Neuronal stem cell (in vitro differentiated cells): ENCODE data around the gene RNF157.

Experiments
- DNase-seq: peaks from one replicate; pipeline ENCODE4 v3.0.0-alpha.2; 2013; ENCODE audit warnings: low spot score
- H2AFZ ChIP-seq: one replicate; pipeline ENCODE4 v1.6.1; 2013; ENCODE audit warnings: mild to moderate bottlenecking, low read length, inconsistent platforms
- H2AK5ac ChIP-seq: 2 replicates; pipeline ENCODE4 v1.6.1; 2013; ENCODE audit warnings: low read depth, mild to moderate bottlenecking, inconsistent platforms, low read length, moderate library complexity, mixed read lengths
- H2BK120ac ChIP-seq: 2 replicates; pipeline ENCODE4 v1.6.1; 2013; ENCODE audit warnings: low read depth, mild to moderate bottlenecking, inconsistent platforms, low read length, moderate library complexity, mixed read lengths
- H2BK12ac ChIP-seq: one replicate; pipeline ENCODE4 v1.6.1; 2013; ENCODE audit warnings: low read length, inconsistent platforms
- H2BK15ac ChIP-seq: 2 replicates; pipeline ENCODE4 v1.6.1; 2013; ENCODE audit warnings: mild to moderate bottlenecking, low read length, inconsistent platforms, mixed read lengths
- H2BK5ac ChIP-seq: one replicate; pipeline ENCODE4 v1.6.1; 2013; ENCODE audit warnings: inconsistent platforms, mild to moderate bottlenecking, low read length, moderate library complexity
- H3K14ac ChIP-seq: one replicate; pipeline ENCODE4 v1.6.1; 2013; ENCODE audit warnings: low read length, inconsistent platforms
- H3K18ac ChIP-seq: 2 replicates; pipeline ENCODE4 v1.6.1; 2013; ENCODE audit warnings: low read length, inconsistent platforms
- H3K23ac ChIP-seq: 2 replicates; pipeline ENCODE4 v1.6.1; 2013; ENCODE audit warnings: low read depth, mild to moderate bottlenecking, mixed read lengths, low read length, inconsistent platforms; ENCODE audit not compliant: poor library complexity
- H3K27ac ChIP-seq: replicated peaks from 3 replicates; pipeline ENCODE4 v1.5.1; 2013; ENCODE audit warnings: low read length, inconsistent platforms
- H3K27me3 ChIP-seq, 3 experiments: 2 replicates each; pipeline ENCODE4 v1.6.1; 2013; ENCODE audit warnings: low read length in 3 of 3, mild to moderate bottlenecking in 2 of 3, inconsistent platforms in 1 of 3, low read depth in 1 of 3, mixed read lengths in 1 of 3, moderate library complexity in 1 of 3; ENCODE audit not compliant: control insufficient read depth in 3 of 3, insufficient read depth in 3 of 3
- H3K36me3 ChIP-seq, 2 donors: replicated peaks in 1 of 2; 2 replicates each; pipeline ENCODE4 v1.6.1; 2013; ENCODE audit warnings: low read length in 2 of 2; ENCODE audit not compliant: control insufficient read depth in 2 of 2, insufficient read depth in 2 of 2
- H3K4ac ChIP-seq: 2 replicates; pipeline ENCODE4 v1.6.1; 2013; ENCODE audit warnings: inconsistent platforms, mild to moderate bottlenecking, low read length, moderate library complexity
- H3K4me1 ChIP-seq, 2 donors: 1 replicate in 1 of 2; 2 replicates in 1 of 2; pipeline ENCODE4 v1.6.1; 2013; ENCODE audit warnings: low read length in 2 of 2, low read depth in 1 of 2; ENCODE audit not compliant: control insufficient read depth in 2 of 2, insufficient read depth in 1 of 2
- H3K4me2 ChIP-seq: one replicate; pipeline ENCODE4 v1.6.1; 2013; ENCODE audit warnings: mild to moderate bottlenecking, low read length, inconsistent platforms; ENCODE audit not compliant: insufficient read depth, poor library complexity, severe bottlenecking
- H3K4me3 ChIP-seq, 2 donors: 2 replicates each; pipeline ENCODE4 v1.5.1; 2013; ENCODE audit warnings: low read length in 2 of 2, mild to moderate bottlenecking in 2 of 2, inconsistent platforms in 1 of 2, moderate library complexity in 1 of 2
- H3K79me1 ChIP-seq: one replicate; pipeline ENCODE4 v1.6.1; 2013; ENCODE audit warnings: low read depth, mild to moderate bottlenecking, inconsistent platforms, low read length, moderate library complexity
- H3K9ac ChIP-seq: one replicate; pipeline ENCODE4 v1.6.1; 2013; ENCODE audit warnings: mild to moderate bottlenecking, low read depth, low read length, inconsistent platforms; ENCODE audit not compliant: poor library complexity
- H3K9me3 ChIP-seq, 2 donors: replicated peaks in 1 of 2; 2 replicates each; pipeline versions ENCODE3 to v1.6.1; 2013; ENCODE audit warnings: low read length in 2 of 2, mild to moderate bottlenecking in 2 of 2, inconsistent platforms in 1 of 2, low read depth in 1 of 2, mixed read lengths in 1 of 2, moderate library complexity in 1 of 2; ENCODE audit not compliant: control insufficient read depth in 2 of 2, insufficient read depth in 1 of 2
- H4K8ac ChIP-seq: one replicate; pipeline ENCODE4 v1.6.1; 2013; ENCODE audit warnings: low read depth, mild to moderate bottlenecking, inconsistent platforms, low read length, moderate library complexity
- H4K91ac ChIP-seq: one replicate; pipeline ENCODE4 v1.6.1; 2013; ENCODE audit warnings: low read length, low read depth, mild to moderate bottlenecking, inconsistent platforms; ENCODE audit not compliant: poor library complexity
- WGBS, 2 donors: extraction: QIAGEN DNeasy Blood & Tissue Kit; methylation state at CpG; one replicate each; pipeline ENCODE4 v1.1.7; 2013; ENCODE audit warnings: missing lambda C conversion rate in 2 of 2, mixed read lengths in 1 of 2; ENCODE audit not compliant: insufficient read length in 2 of 2, insufficient replicate concordance in 1 of 2; ENCODE audit errors: extremely low coverage in 2 of 2; 5-methylcytosine and 5-hydroxymethylcytosine counted together

The RNF157 gene

GRCh38 chr17:76123749-76124581, 116.3 kb downstream of the RNF157 start:
- no peaks in the 10 kb centered on the region for H3K36me3 ChIP-seq
- peaks cover 5 to 13% of the 10 kb centered on the region in 2 donors for H3K4me1 ChIP-seq
- no peaks in the 10 kb centered on the region for H3K27me3 ChIP-seq
- H2AFZ ChIP-seq: no peak overlapping the region
- no peak for DNase-seq
- H3K14ac ChIP-seq: peak overlapping the region; percentile 31
- H3K4ac ChIP-seq: no peak overlapping the region
- no peak overlapping the region for H4K91ac ChIP-seq
- H2BK15ac ChIP-seq: peak overlapping the region; percentile 85
- H2BK120ac ChIP-seq: no peak overlapping the region
- peak overlapping the region; percentile 71 for H3K18ac ChIP-seq
- H3K27ac ChIP-seq: no peak overlapping the region
- H3K4me2 ChIP-seq: no peak overlapping the region
- H3K9ac ChIP-seq: peak overlapping the region; percentile 21
- H4K8ac ChIP-seq: no peak overlapping the region
- H3K23ac ChIP-seq: peak overlapping the region; percentile 65
- H2BK5ac ChIP-seq: peak overlapping the region; percentile 48
- H3K9me3 ChIP-seq: no peaks in the 10 kb centered on the region
- H2AK5ac ChIP-seq: peak overlapping the region; percentile 88
- no peak overlapping the region for H2BK12ac ChIP-seq
- peaks cover 3% of the 10 kb centered on the region for H3K79me1 ChIP-seq
- WGBS, 2 donors: no CpG with 5 or more reads among the region's 9 CpGs
- H3K4me3 ChIP-seq: no peak overlapping the region

- Histone ChIP-seq H2BK5ac (no peak overlapping the region), H3K4me1 (peaks cover 5 to 13% of the 10 kb centered on the region in 2 donors), H2AK5ac (no peak overlapping the region), H3K4me3 (no peak overlapping the region), H4K8ac (no peak overlapping the region), H3K23ac (no peak overlapping the region), H3K36me3 (no peaks in the 10 kb centered on the region), H4K91ac (no peak overlapping the region), H3K14ac (no peak overlapping the region), H2BK15ac (no peak overlapping the region), H3K9me3 (no peaks in the 10 kb centered on the region), H3K9ac (no peak overlapping the region), H3K79me1 (peaks cover 3% of the 10 kb centered on the region), H3K27me3 (no peaks in the 10 kb centered on the region), H3K27ac (no peak overlapping the region), H3K4ac (no peak overlapping the region), H2BK120ac (no peak overlapping the region), H3K4me2 (no peak overlapping the region), H3K18ac (no peak overlapping the region), H2AFZ (peak overlapping the region; percentile 84), H2BK12ac (no peak overlapping the region)
- DNase-seq: no peak
- no CpG with 5 or more reads among the region's 5 CpGs for WGBS, 2 donors
These were observed 117.1 kb downstream of the RNF157 start for GRCh38 chr17:76123191-76123499.

GRCh38 chr17:76122431-76123190, 117.7 kb downstream of the RNF157 start:
- Histone ChIP-seq H3K79me1 (peaks cover 3% of the 10 kb centered on the region), H2AFZ (peak overlapping the region; percentile 84), H3K27me3 (no peaks in the 10 kb centered on the region), H3K23ac (peak overlapping the region; percentile 22), H3K4me3 (no peak overlapping the region), H3K36me3 (no peaks in the 10 kb centered on the region), H3K4me2 (no peak overlapping the region), H3K18ac (peak overlapping the region; percentile 94), H3K4me1 (peaks cover 5 to 13% of the 10 kb centered on the region in 2 donors), H4K8ac (no peak overlapping the region), H4K91ac (no peak overlapping the region), H2AK5ac (peak overlapping the region; percentile 96), H2BK5ac (no peak overlapping the region), H2BK15ac (peak overlapping the region; percentile 98), H2BK120ac (peak overlapping the region; percentile 98), H3K14ac (peak overlapping the region; percentile 47), H2BK12ac (no peak overlapping the region), H3K27ac (no peak overlapping the region), H3K9ac (no peak overlapping the region), H3K9me3 (no peaks in the 10 kb centered on the region), H3K4ac (no peak overlapping the region)
- no CpG with 5 or more reads among the region's 24 CpGs for WGBS, 2 donors
- no peak for DNase-seq

- Histone ChIP-seq H2AFZ (peak overlapping the region; percentile 84), H3K27me3 (no peaks in the 10 kb centered on the region), H3K4me2 (no peak overlapping the region), H2BK12ac (peak overlapping the region; percentile 58), H3K79me1 (peaks cover 3% of the 10 kb centered on the region), H3K9me3 (no peaks in the 10 kb centered on the region), H3K27ac (no peak overlapping the region), H3K14ac (peak overlapping the region; percentile 17), H3K4ac (peak overlapping the region; percentile 53), H2AK5ac (peak overlapping the region; percentile 96), H2BK15ac (peak overlapping the region; percentile 98), H3K18ac (peak overlapping the region; percentile 94), H3K4me1 (peaks cover 5 to 13% of the 10 kb centered on the region in 2 donors), H3K36me3 (no peaks in the 10 kb centered on the region), H2BK5ac (no peak overlapping the region), H3K4me3 (no peak overlapping the region), H3K9ac (peak overlapping the region; percentile 60), H2BK120ac (peak overlapping the region; percentile 98), H4K91ac (peak overlapping the region; percentile 43), H4K8ac (peak overlapping the region; percentile 96), H3K23ac (peak overlapping the region; percentile 22)
- WGBS, 2 donors: no CpG with 5 or more reads among the region's 42 CpGs
- no peak for DNase-seq
These were observed 118.3 kb downstream of the RNF157 start for GRCh38 chr17:76121932-76122430.
